COLO668 (cell line): Measurements from ENCODE around the gene TNS2.

Experiments used
- DNase-seq: peaks from one replicate; lab custom pipeline; 2025; ENCODE audit not compliant: unreplicated experiment; lab: John Stamatoyannopoulos, UW

The TNS2 gene

DNA sequence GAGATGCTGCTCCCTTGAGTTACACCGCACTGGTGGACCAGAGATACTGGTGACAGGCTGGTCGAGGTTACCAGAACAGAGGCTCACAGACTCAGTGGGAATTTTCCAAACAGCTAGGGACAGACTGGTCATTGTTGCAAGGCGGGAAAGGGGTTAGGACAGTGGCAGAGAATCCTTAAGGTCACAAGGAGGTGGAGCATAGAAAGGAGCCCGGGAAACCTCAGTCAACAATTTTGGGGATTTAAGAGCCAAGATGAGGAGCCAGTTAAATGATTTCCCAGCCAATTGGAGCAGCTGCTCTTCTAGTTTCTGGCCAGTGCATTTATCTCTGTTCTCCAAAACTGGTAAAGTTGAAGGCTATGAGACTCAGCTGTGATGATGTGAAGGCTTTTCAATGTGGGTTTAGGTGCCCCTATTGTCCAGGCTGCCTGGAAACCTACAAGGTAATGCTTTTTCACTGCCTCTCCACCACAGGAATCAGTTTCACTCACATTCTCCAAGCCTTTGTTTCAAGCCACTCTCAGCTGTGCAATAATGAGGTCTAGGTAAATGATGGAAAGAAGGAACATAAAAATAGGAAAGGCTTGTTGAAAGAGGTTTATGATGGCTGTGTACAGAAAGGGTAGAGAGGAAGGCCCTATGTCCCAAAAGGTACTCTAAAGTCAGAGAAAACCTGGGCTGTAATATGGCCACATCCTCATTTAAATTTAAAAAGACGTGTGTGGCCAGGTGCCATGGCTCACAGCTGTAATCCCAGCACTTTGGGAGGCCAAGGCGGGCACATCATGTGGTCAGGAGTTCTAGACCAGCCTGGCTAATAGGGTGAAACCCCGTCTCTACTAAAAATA lies 7.0 kb upstream of the TNS2 start:
- DNase-seq: no peak

DNA sequence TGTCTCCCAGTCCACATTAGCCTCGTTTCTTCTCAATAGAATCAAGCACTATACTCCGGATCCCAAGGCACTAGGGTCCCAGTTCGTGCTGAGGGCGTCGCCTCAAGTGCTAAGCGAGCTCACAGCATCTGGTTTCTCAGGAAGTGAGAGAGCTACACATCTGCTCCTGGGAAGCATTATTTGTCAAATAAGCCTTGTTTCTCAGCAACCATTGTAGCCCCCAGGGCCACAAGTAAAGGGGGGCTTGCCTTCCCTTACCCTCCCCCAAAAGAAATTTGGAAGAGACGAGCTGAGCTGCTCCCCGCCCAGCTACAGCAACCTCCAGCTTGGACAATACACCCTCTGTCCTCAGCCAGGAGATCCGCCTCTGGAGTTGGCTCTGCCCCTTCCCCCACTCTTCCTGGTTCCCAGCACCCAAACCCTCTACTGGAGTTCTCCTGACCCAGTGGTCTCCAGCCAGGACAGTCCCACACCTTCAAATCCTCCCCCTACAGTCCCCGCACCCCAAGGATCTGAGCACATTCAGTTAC lies 5.7 kb upstream of the TNS2 start:
- peak; percentile 4 for DNase-seq

DNA sequence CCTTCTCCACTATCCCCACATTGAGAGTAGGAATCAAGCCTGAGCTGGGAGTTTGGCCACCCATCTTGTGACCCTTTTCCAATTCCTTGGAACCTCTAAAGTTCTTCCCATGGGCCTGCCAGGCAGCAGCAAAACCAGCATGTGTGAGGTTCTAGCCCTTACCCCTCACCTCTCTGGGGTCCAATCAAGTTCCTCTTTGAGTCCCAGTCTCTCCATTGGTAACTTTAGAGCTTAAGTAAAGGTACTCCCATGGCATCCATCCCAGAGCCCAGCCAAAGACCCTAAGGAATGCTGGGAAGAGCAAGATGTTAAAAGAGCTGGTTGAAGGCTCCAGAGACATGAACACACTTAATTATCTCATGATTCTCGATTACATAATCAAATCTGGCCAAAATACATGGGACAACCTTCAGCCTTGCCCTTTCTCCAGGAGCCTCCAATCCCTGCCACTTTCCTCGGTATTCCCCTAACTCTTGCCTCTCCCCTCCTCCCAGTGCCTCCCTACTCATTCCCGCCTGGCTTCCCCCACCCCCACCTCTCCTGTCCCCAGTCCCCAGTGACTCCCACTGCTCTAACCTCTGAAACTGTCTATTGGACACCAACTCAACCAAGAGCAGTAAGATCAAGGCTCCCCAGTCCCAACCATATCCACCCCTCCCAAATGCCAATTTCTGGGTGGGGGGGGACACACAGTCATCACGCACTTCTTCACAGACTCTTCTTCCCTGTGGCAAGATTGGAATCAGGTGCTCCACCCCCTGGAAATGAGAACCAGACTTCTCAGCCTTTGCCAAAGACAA lies 4.8 kb upstream of the TNS2 start:
- no peak for DNase-seq

DNA sequence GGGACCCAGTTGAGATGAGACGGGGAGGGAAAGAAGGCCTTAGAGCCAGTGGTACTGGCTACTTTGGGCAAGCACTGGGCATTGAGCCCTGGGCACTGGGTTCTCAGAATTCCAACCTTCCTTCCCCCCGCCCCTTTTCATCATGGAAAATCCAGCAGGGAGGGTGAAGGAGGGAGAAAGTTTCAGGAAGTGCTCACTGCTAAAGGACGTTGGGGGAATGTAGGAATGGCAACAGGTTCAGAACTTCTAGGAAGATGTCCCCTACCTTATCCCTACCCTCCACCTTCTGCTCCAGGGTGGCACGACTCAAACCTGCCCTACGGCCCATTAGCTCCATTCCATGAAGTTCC lies 4.2 kb upstream of the TNS2 start:
- no peak for DNase-seq

- peak; percentile 69 for DNase-seq
Observed at GRCh38 chr12:53046655-53047220, 3.1 kb upstream of the TNS2 start.

- peak; percentile 69 for DNase-seq
Observed at GRCh38 chr12:53047221-53048032, 2.4 kb upstream of the TNS2 start.

GRCh38 chr12:53048033-53048779 lies 1.7 kb upstream of the TNS2 start:
- peak; percentile 22 for DNase-seq

DNA sequence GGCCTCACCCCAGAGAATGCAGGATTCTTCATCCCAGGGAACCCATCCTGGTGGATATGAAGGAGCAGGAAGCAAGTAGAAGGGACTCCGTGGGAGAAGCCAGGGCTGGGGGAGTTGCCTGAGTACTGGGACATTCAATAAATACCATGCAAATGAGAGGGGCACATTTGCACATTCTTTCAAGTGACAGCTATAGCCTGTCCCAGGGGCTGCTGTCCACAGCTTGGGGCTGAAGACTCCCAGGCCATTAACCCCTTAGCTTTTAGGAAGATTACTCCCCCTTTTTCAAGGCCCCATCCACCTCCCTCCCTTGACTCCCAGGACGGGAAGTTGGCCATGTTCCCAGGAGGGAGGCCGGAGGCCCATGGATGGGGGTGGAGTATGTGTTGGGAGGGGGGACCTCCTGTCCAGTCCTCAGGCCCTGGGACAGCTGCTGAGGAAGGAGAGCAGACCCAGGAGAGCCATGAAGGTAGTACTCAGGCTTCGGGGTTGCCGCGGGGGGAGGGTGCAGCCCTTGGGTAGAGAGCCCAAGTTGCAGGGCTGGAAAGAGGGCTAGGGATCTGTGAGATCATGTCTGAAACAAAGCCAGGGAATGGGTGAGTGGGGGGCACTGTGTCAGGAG lies 974 bp upstream of the TNS2 start:
- DNase-seq: no peak

GRCh38 chr12:53050426-53051057 lies 677 bp downstream of the TNS2 start:
- no peak for DNase-seq

DNA sequence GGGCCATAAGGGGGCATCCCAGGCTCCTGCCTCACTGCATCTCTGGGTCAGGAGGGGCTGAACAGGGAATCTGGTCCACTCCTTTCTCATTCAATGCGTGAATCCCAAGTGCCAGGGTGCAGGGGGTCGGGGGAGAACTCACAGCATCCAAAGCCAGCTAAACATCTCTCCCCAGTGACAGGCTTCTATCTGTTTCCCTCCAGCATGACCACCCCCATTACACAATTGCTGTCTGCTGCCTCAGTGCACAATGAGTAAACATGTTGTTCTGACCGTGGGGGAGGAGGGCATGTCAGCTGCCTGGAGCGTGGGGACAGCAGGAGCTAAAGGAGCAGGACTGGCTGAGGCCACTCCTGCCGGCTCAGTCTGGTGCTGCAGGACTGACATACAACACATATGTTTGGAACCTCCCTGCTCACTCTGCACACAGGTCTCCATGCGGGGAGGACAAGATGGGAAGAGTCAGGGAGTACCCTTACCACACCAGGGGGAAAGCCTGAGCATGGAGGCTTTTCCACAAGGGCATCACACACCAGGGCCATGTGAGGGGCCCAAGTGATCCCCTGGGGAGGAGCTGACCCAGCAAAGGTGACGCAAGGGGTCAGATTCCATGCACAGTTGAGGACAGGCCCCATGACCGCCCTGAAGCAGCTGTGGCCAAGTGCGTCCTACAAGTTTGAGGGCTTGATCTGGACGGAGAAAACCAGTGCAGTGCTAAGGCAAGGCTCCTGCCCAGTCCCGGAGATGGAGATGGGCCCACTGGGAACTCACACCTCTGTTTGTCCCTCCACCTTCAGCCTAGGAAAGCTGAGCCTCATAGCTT lies 1.4 kb downstream of the TNS2 start:
- DNase-seq: peak; percentile 47

DNA sequence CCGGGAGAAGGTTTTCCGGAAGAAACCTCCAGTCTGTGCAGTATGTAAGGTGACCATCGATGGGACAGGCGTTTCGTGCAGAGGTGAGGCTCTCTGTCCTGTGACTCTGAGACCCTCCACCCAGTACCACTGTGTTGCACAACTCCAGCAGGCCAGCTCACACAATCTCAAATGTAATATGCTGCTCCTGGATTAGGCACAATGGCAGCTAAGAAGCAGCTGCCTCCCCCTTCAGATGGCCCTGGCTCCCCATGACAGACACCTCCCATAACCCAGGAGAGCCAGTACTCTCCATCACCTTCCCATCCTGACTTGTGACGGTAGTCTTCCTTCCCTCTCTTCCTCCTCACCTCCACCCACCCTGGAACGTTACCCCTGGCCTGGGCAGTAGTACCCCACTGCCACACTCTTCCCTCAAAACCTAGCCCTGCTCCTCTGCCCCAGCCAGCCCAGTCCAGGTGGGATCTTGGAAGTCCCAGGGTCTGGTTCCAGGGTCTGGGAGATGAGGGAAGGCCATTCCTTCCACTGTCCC lies 2.1 kb downstream of the TNS2 start:
- no peak for DNase-seq

DNA sequence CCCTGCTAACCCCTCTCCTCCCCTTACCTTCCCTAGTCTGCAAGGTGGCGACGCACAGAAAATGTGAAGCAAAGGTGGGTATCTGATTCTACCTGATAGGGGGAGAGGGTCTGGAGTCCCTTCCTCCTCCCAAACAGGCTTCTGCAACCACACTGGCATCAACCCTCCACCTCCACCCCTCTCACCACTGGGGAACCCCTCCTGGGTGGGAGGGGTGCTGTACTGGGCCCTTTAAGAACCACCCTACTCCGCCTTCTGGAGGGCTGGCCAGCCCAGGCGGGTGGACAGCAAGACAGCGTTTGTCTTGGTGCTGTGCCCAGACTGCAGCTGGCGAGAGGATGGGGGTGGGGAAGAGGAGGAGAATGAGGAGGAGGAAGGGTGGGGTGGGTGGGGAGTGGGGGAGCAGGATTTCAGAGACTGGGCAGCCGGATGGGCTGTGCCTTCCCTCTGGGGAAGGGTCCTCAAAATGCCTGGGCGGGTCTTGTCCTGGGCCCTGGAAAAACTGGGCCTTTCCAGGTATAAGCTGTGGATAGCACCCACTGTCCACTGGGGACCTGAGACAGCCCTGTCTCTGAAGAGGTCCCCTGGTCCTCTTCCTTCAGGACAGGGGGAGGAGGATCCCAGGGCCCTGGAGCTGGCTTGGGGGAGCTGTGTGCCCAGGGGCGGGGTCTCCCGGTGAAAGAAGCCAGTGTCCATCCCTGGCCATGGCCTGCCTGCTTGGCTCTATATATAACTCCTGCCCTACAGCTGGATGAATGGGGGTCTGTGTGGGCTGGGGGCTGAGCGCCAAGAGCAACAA lies 2.8 kb downstream of the TNS2 start:
- DNase-seq: peak; percentile 24

DNA sequence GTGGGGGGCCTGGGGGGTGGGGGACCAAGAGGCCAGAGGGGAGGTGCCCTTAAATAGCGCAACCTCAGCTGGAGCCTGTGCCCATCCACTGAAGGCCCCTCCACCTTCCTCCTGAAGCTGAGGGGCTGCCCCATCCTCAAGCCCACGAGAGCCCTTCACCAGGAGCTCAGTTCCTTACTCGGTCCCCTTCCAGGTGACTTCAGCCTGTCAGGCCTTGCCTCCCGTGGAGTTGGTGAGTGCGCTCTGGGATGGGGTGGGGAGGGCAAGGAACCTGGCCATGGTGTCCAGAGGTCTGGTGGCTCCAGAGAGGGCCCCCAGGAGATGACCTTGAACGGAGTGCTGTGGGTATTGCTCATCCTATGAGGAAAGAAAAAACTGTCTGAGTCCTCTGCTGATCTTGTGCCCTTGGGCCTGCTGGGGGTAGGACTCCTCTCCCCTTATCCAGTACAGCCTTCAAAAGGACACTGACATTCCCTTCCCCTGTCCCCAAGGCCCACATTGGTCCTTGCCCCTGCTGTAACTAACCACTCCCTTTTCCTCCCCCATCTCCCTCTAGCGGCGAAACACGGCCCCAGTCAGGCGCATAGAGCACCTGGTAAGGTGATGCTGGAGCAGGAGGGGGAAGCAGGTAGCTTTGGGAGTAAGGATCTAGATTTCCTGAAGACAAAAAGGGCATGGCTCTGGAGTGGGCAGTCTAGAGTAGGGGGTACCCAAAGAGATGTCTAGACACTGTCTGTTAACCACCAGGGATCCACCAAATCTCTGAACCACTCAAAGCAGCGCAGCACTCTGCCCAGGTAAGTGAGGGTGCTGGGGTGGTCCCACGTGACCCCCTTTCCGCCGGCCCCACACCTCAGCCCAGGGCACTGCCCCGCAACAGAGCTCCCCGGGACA lies 3.6 kb downstream of the TNS2 start:
- DNase-seq: peak; percentile 80

GRCh38 chr12:53054112-53054878 lies 4.4 kb downstream of the TNS2 start:
- peak; percentile 93 for DNase-seq

- DNase-seq: no peak
Observed at GRCh38 chr12:53055471-53056266, 5.8 kb downstream of the TNS2 start.
